Stimulated activated CD4-positive, alpha-beta T cell treated with anti-CD3 and anti-CD28 coated beads, TNF-alpha, amount 100 ng/mL, for 1 hour (primary cell): Measurements from ENCODE around the gene PEX6.
"Not testable (repeated sequence)": the region's sequence is repeated elsewhere in the genome, so short reads cannot be mapped to it uniquely, and the experiment has no call there.

Experiments used
- DNase-seq, 3 donors: peaks; one replicate each; pipeline ENCODE4 v3.0.0-alpha.2; 2020; ENCODE audit warnings: low read depth in 3 of 3, low spot score in 1 of 3

PEX6 gene

GRCh38 chr6:43001843-43002242 is 22.9 kb upstream of the PEX6 start:
- DNase-seq: no peak

GRCh38 chr6:42998205-42998604 is 19.2 kb upstream of the PEX6 start:
- DNase-seq: not testable (repeated sequence)

GRCh38 chr6:42996513-42996912 is 17.5 kb upstream of the PEX6 start:
- no peak for DNase-seq

- no peak for DNase-seq
Observed at GRCh38 chr6:42993445-42993844, 14.5 kb upstream of the PEX6 start.

GRCh38 chr6:42989923-42990322 is 10.9 kb upstream of the PEX6 start:
- DNase-seq: no peak

- DNase-seq: no peak
Observed at GRCh38 chr6:42988486-42989020, 9.6 kb upstream of the PEX6 start.

- no peak for DNase-seq
Observed at GRCh38 chr6:42987533-42988451, 8.8 kb upstream of the PEX6 start.

- DNase-seq: no peak
Observed at GRCh38 chr6:42984924-42985475, 6.0 kb upstream of the PEX6 start.

- peak; percentile 88 to 92 (median 88) for DNase-seq
Observed at GRCh38 chr6:42984001-42984923, 5.3 kb upstream of the PEX6 start, which contains the start of gene PPP2R5D. TSS of gene PPP2R5D (plus strand) at chr6:42984570. CDS start at chr6:42984678, 108 bp downstream.

GRCh38 chr6:42981836-42982235 is 2.9 kb upstream of the PEX6 start:
- DNase-seq: no peak

GRCh38 chr6:42979523-42980177 is 669 bp upstream of the PEX6 start:
- DNase-seq: no peak

- DNase-seq: no peak
Observed at GRCh38 chr6:42978487-42978838, 518 bp downstream of the PEX6 start.

- no peak for DNase-seq
Observed at GRCh38 chr6:42974919-42975505, 4.0 kb downstream of the PEX6 start.

GRCh38 chr6:42973926-42974325 is 5.1 kb downstream of the PEX6 start:
- no peak for DNase-seq

GRCh38 chr6:42971746-42972327 is 7.1 kb downstream of the PEX6 start:
- DNase-seq: no peak

GRCh38 chr6:42970871-42971612 is 7.9 kb downstream of the PEX6 start:
- no peak for DNase-seq

- no peak for DNase-seq
Observed at GRCh38 chr6:42969934-42970333, 9.0 kb downstream of the PEX6 start.

- no peak for DNase-seq
Observed at GRCh38 chr6:42969431-42969830, 9.6 kb downstream of the PEX6 start.

- DNase-seq: no peak
Observed at GRCh38 chr6:42968783-42969182, 10.2 kb downstream of the PEX6 start.
